GM12864 (cell line): Measurements from ENCODE around the gene GOLGA8S.
"Not testable (repeated sequence)": the region's sequence is repeated elsewhere in the genome, so short reads cannot be mapped to it uniquely, and the experiment has no call there.

ENCODE experiments used
- DNase-seq: peaks from one replicate; pipeline ENCODE4 v3.0.0-alpha.2; 2011; ENCODE audit warnings: low read depth
- H3K4me3 ChIP-seq: 2 replicates; pipeline ENCODE4 v1.5.1; 2011; ENCODE audit warnings: mild to moderate bottlenecking, low read depth, low read length, control low read depth
- CTCF ChIP-seq: IDR thresholded peaks from 2 replicates; pipeline ENCODE4 v1.5.1; 2011; ENCODE audit warnings: low read depth, mild to moderate bottlenecking, moderate library complexity, low read length, control low read depth, inconsistent platforms; ENCODE audit errors: missing control alignments

GOLGA8S gene

GRCh38 chr15:23384371-23384770 lies 29.8 kb downstream of the GOLGA8S start:
- H3K4me3 ChIP-seq = no peak overlapping the region
- no peak for TF ChIP-seq CTCF
- DNase-seq = no peak

- no peak overlapping the region for H3K4me3 ChIP-seq
- no peak for DNase-seq
- no peak for TF ChIP-seq CTCF
These were observed 31.4 kb downstream of the GOLGA8S start for GRCh38 chr15:23385886-23386430.

- no peak for TF ChIP-seq CTCF
- no peak overlapping the region for H3K4me3 ChIP-seq
- DNase-seq = no peak
These were observed 33.2 kb downstream of the GOLGA8S start for GRCh38 chr15:23387621-23388190.

GRCh38 chr15:23395030-23395692 lies 40.6 kb downstream of the GOLGA8S start:
- TF ChIP-seq CTCF = no peak
- no peak overlapping the region for H3K4me3 ChIP-seq
- no peak for DNase-seq

GRCh38 chr15:23395832-23396231 lies 41.3 kb downstream of the GOLGA8S start:
- DNase-seq = no peak
- no peak for TF ChIP-seq CTCF
- H3K4me3 ChIP-seq = no peak overlapping the region

- DNase-seq = no peak
- H3K4me3 ChIP-seq = no peak overlapping the region
- no peak for TF ChIP-seq CTCF
These were observed 43.2 kb downstream of the GOLGA8S start for GRCh38 chr15:23397779-23398178.

GRCh38 chr15:23398357-23398756 lies 43.8 kb downstream of the GOLGA8S start:
- DNase-seq, H3K4me3 ChIP-seq: not testable (repeated sequence)

- H3K4me3 ChIP-seq, DNase-seq: not testable (repeated sequence)
These were observed 44.7 kb downstream of the GOLGA8S start for GRCh38 chr15:23399207-23399606.
